AG04450 (cell line): Measurements from ENCODE around the gene SMAD9. TPM values are rescaled to one million over a fixed set of nuclear protein-coding genes. Genes with fewer than 3 reads are reported as not detected.

Experiments used
- CTCF ChIA-PET: fragments of 300-600, 350-600 bp; formaldehyde crosslinking; extraction: SDS; loops from one replicate; lab custom pipeline; 2022; ENCODE audit warnings: antibody characterized with exemption, inconsistent platforms; lab: Charles Lee
- POLR2A ChIA-PET: fragments of 350-600 bp; formaldehyde crosslinking; extraction: SDS; loops from one replicate; lab custom pipeline; 2021; ENCODE audit warnings: antibody characterized with exemption, inconsistent platforms; lab: Yijun Ruan, JAX
- DNase-seq: peaks from one replicate; pipeline ENCODE4 v3.0.0-alpha.2; 2011; ENCODE audit warnings: low read depth, low spot score
- H3K27ac ChIP-seq: one replicate; pipeline ENCODE4 v1.5.1; 2012; ENCODE audit warnings: low read depth, low read length, control low read depth
- H3K27me3 ChIP-seq: one replicate; pipeline ENCODE4 v1.6.0; 2012; ENCODE audit warnings: low read length; ENCODE audit not compliant: control insufficient read depth, insufficient read depth
- H3K4me3 ChIP-seq: 2 replicates; pipeline ENCODE4 v1.5.1; 2011; ENCODE audit warnings: mild to moderate bottlenecking, low read depth, low read length, control low read depth
- H3K9me3 ChIP-seq: 2 replicates; pipeline ENCODE4 v1.5.1; 2012; ENCODE audit warnings: low read length; ENCODE audit not compliant: control insufficient read depth, insufficient read depth
- CTCF ChIP-seq: IDR thresholded peaks from 2 replicates; pipeline ENCODE4 v1.5.1; 2011; ENCODE audit warnings: low read depth, low read length, control low read depth, inconsistent platforms
- polyA plus RNA-seq: library from polyadenylated mRNA; depleted of rRNA; stranded (reverse); fragments of >200 nt; gene quantifications from 2 replicates; pipeline ENCODE4 v1.2.3, GENCODE V29; 2011

SMAD9 gene
- polyA plus RNA-seq, 1 experiment: 5.3 TPM

- CTCF ChIA-PET: interaction anchor here (0.7 kb wide), 1 partner anchor 36 kb away, joined by 4 read pairs; no protein-coding TSS in a partner anchor
- Histone ChIP-seq H3K4me3 (no peak overlapping the region), H3K27ac (no peak overlapping the region), H3K9me3 (no peaks in the 10 kb centered on the region), H3K27me3 (no peaks in the 10 kb centered on the region)
- no peak for DNase-seq
- POLR2A ChIA-PET: no interaction called here
- no peak for TF ChIP-seq CTCF
Observed at GRCh38 chr13:36917311-36917710, 2.7 kb downstream of the SMAD9 start.

GRCh38 chr13:36915896-36916640 is 4.0 kb downstream of the SMAD9 start:
- ChIA-PET POLR2A (interaction anchor here (0.6 kb wide), 1 partner anchor 170 kb away, joined by 13 read pairs; no protein-coding TSS in a partner anchor), CTCF (interaction anchor here (0.8 to 1.4 kb wide), 2 partner anchors 58 to 76 kb away, joined by 3 read pairs; no protein-coding TSS in a partner anchor)
- TF ChIP-seq CTCF: no peak
- no peaks in the 10 kb centered on the region for H3K9me3 ChIP-seq
- no peak overlapping the region for H3K4me3 ChIP-seq
- DNase-seq: no peak
- H3K27ac ChIP-seq: no peak overlapping the region
- H3K27me3 ChIP-seq: no peaks in the 10 kb centered on the region

- no peak for DNase-seq
- Histone ChIP-seq H3K4me3 (no peak overlapping the region), H3K27ac (no peak overlapping the region), H3K27me3 (no peaks in the 10 kb centered on the region), H3K9me3 (no peaks in the 10 kb centered on the region)
- ChIA-PET CTCF (interaction anchor here (0.8 to 1.4 kb wide), 2 partner anchors 57 to 77 kb away, joined by 3 read pairs; no protein-coding TSS in a partner anchor), POLR2A (no interaction called here)
- no peak for TF ChIP-seq CTCF
Observed at GRCh38 chr13:36915106-36915505, 4.9 kb downstream of the SMAD9 start.

- no peak for TF ChIP-seq CTCF
- H3K9me3 ChIP-seq: no peaks in the 10 kb centered on the region
- H3K27me3 ChIP-seq: no peaks in the 10 kb centered on the region
- no peak overlapping the region for H3K4me3 ChIP-seq
- ChIA-PET CTCF (no interaction called here), POLR2A (no interaction called here)
- H3K27ac ChIP-seq: no peak overlapping the region
- no peak for DNase-seq
Observed at GRCh38 chr13:36914648-36915047, 5.4 kb downstream of the SMAD9 start.

- POLR2A ChIA-PET: interaction anchor here (0.6 kb wide), 1 partner anchor 16 kb away, joined by 5 read pairs; no protein-coding TSS in a partner anchor
- CTCF ChIA-PET: interaction anchor here (1.4 kb wide), 1 partner anchor 65 kb away, joined by 3 read pairs; no protein-coding TSS in a partner anchor
- no peaks in the 10 kb centered on the region for H3K27me3 ChIP-seq
- no peak overlapping the region for H3K27ac ChIP-seq
- TF ChIP-seq CTCF: no peak
- no peaks in the 10 kb centered on the region for H3K9me3 ChIP-seq
- no peak for DNase-seq
- H3K4me3 ChIP-seq: no peak overlapping the region
Observed at GRCh38 chr13:36913463-36913862, 6.6 kb downstream of the SMAD9 start.
